Left cardiac atrium (tissue), 4 donors: Measurements from ENCODE around the gene BMF. TPM values are rescaled to one million over a fixed set of nuclear protein-coding genes. Genes with fewer than 3 reads are reported as not detected.
"Not testable (repeated sequence)": the region's sequence is repeated elsewhere in the genome, so short reads cannot be mapped to it uniquely, and the experiment has no call there.

Source experiments
- ATAC-seq, 2 donors: fragments of 200-7000 bp; cut with Tn5 transposase; one replicate each; pipeline ENCODE4 v1.9.1; 2020; ENCODE audit warnings: mild to moderate bottlenecking in 2 of 2, moderate library complexity in 2 of 2
- DNase-seq: peaks from one replicate; pipeline ENCODE4 v3.0.0-alpha.2; 2020
- intact Hi-C, 2 donors: fragments of 100-400 bp; cut with DNase I; formaldehyde crosslinking; loops; one replicate each; pipeline versions ENCODE4 v1.14.1 to v1.15.1; 2022 to 2023
- total RNA-seq, 2 donors: library from RNA; stranded (reverse); fragmentation: NEBNext Ultra II Directional; extraction: Animal tissue kit (Norgen Biotek cat#: 25700); gene quantifications; one replicate each; pipeline ENCODE4 v1.2.1, GENCODE V29; 2021
- donor health status: DM: no; HTN: yes; CAD: no.
- donor health status: DM: no; HTN: yes; CAD: no; lungs with severe emphysema.
- donor health status: DM: yes; HTN: yes; CAD: no.
- donor health status: Dilated cardiomyopathy.

The BMF gene
- total RNA-seq, 2 donors from 2014 or later: 1.9 to 5.0 TPM

- intact Hi-C loops: no loop called here
- DNase-seq: no peak
- no peak for ATAC-seq
Observed at GRCh38 chr15:40130799-40131502, 22.3 kb upstream of the BMF start.

DNA sequence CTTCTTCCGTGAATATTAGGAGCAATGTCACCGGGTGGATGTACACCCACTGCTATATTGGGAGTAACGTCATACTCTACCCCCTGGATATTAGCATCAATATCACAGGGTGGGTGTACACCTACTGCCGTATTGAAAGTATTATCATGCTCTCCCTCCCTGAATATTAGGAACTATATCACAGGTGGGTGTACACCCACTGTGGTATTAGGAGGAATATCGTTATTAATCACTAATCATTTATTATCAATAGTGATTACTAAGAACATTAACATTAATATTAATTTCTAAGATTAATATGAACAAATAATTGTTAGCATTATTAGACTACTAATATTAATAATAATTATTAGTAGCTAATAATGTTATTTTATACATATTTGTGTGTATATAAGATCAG, 21.4 kb upstream of the BMF start:
- DNase-seq (no peak), ATAC-seq (no peak)
- intact Hi-C loops: no loop called here

DNA sequence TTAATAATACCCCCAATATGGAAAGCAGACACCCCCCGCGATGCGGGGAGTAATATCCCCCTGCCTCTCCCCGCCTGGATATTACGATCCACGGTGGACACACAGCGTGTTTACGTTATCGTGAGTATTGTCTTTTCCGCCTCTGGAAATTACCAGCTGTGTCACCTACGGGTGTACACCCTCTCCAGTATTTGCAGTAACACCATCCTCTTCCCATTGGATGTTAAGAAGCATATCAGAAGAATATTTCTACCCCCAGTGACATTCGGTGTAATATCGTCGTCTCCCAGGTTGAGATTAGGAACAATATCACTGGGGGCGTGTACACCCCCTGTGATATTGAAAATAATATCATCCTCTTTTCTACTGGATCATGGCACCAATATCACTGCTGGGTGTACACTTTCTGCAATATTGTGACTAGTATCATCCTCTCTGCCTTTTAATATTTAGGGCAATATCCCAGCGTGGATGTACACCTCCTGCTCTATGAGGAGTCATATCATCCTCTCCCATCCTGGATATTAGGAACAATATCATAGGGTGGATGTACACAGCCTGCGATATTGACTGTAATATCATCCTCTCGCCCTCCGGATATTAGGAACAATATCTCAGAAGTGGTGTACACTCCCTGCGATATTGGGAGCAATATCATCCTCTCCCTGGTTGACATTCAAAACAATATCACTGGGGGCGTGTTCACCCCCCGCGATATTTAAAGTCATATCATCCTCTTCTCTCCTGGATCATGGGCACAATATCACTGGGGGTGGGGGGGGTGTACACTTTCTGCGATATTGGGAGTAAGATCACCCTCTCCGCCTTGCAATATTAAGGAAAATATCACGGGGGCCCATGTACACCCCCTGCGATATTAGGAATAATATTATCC, 20.3 kb upstream of the BMF start:
- DNase-seq: no peak
- no peak for ATAC-seq
- intact Hi-C loops: loop anchor here in 1 of 2 donors (5.0 kb wide), 1 partner anchor 68 kb away; no protein-coding TSS in a partner anchor

DNA sequence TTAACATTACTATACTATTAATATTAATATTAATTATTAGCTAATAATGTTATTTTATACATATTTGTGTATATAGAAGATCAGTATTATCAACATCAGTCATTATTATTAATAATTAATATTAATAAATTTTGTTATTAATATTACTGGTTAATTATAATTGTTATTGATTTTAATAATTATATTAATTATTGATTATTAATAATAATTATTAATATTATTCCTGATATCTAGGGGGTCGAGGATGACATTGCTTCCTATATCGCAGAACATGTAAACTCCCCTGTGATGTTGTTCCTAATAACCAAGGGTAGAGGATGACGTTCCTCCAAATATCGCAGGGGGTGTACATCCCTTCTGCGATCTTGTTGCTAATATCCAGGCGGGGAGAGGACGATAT, 17.3 kb upstream of the BMF start:
- intact Hi-C loops: loop anchor here in 1 of 2 donors (5.0 kb wide), 1 partner anchor 71 kb away; no protein-coding TSS in a partner anchor
- DNase-seq (no peak), ATAC-seq (no peak)

- intact Hi-C loops: loop anchor here in 1 of 2 donors (5.0 kb wide), 1 partner anchor 72 kb away; no protein-coding TSS in a partner anchor
- DNase-seq, ATAC-seq: not testable (repeated sequence)
Observed at GRCh38 chr15:40124807-40125285, 16.2 kb upstream of the BMF start.

- ATAC-seq, intact Hi-C loops, DNase-seq: not testable (repeated sequence)
Observed at GRCh38 chr15:40124333-40124732, 15.7 kb upstream of the BMF start.

DNA sequence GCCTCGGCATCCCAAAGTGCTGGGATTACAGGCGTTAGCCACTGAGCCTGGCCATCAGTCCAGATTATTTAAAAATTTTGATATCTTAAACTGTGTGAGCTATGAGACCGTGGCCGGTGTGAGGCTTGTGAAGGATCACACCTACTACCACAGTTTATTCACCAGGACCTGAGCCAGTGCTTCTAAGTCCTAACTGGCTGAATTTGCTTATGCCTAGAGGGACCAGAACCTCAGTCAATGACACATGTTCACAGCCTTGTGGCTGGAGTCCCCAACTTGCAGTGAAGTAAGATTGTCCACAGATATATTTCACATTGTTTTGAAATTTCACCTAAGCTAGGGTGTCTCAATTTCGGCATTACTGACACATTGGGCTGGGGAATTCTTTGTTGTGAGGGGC, 15.2 kb upstream of the BMF start:
- intact Hi-C loops, DNase-seq, ATAC-seq: not testable (repeated sequence)

GRCh38 chr15:40122989-40123388, 14.3 kb upstream of the BMF start:
- DNase-seq, intact Hi-C loops, ATAC-seq: not testable (repeated sequence)

DNA sequence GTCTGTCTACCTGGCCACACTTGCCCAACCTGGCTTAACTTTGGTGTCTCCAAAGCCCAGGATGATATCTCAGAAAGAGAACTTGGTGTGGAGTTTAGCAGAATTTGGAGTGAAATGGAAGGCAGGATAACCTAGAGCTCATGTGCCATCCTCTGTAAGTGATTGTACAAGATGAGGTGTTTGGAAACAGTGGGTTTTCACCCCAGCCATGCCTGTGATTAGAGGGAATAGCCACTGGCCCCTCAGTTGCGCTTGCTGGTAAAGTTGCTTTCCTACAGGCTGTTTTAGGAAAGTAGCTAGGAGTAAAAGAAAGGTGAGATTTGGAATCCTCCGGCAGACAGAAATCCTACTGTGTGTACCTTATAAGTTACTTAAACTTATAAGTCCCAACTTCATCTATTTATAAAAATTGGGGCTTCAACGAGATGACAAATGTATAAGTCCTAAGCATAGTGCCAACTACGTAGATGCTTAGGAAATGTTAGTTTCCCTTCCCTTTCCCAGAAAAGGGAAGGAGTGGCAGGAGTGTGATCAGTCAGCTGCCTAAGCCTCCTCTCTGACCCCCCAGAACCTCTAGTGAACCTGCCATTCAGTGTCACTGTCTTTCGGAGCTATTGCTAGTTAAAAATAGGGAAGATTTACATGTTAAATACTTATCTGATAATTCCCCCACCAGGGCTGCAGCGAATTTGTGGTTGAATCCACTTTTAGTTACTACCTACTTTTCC, 13.4 kb upstream of the BMF start:
- DNase-seq (no peak), ATAC-seq (peak in 1 of 2 donors; percentile 68)
- intact Hi-C loops: no loop called here

DNA sequence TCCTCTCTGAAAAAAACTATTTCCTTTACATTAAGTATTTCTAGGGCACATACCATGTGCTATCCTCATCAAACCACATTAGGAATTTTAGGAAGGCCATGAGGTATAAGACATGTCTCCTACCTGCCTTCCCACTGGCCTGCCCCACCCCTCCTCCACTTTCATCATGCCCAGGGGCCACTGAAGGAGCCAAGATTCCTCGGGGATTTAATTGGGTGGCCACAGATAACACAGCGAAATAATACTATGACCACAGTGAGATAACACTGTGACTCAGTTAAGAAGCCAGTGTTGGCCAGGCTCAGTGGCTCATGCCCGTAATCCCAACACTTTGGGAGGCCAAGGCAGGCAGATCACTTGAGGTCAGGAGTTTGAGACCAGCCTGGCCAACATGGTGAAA, 9.8 kb upstream of the BMF start:
- intact Hi-C loops: loop anchor here in 1 of 2 donors (10.0 kb wide), 1 partner anchor 146 kb away; no protein-coding TSS in a partner anchor
- no peak for DNase-seq
- no peak for ATAC-seq

- intact Hi-C loops: loop anchor here in 1 of 2 donors (10.0 kb wide), 1 partner anchor 149 kb away; no protein-coding TSS in a partner anchor
- ATAC-seq (peak; percentile 34 to 54), DNase-seq (no peak)
Observed at GRCh38 chr15:40115670-40116093, 7.0 kb upstream of the BMF start.

- DNase-seq, ATAC-seq: not testable (repeated sequence)
- intact Hi-C loops: loop anchor here in 1 of 2 donors (10.0 kb wide), 1 partner anchor 150 kb away; no protein-coding TSS in a partner anchor
Observed at GRCh38 chr15:40115106-40115505, 6.4 kb upstream of the BMF start.

DNA sequence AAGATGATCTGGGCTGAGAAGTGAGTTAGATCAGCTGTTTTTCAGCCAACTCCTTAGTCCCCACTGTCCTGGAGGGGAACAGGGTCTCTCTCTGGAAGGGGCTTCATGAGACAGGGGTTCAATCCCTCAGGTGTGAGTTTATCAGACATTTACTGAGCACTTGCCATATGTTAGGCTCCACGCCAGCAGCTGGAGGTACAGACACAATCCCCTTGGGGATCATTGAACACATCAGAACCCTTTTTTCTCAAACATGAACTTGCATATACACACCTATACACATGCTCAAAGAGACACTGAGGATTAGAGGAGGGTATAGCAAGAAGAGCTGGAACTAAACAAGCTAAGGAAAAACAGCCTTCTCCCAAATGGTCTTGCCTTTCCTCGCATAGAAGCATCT, 5.5 kb upstream of the BMF start:
- DNase-seq (no peak), ATAC-seq (no peak)
- intact Hi-C loops: loop anchor here in 1 of 2 donors (10.0 kb wide), 1 partner anchor 151 kb away; no protein-coding TSS in a partner anchor

- intact Hi-C loops: loop anchor here in 1 of 2 donors (10.0 kb wide), 1 partner anchor 152 kb away; no protein-coding TSS in a partner anchor
- ATAC-seq: no peak
- no peak for DNase-seq
Observed at GRCh38 chr15:40112789-40113188, 4.1 kb upstream of the BMF start.

DNA sequence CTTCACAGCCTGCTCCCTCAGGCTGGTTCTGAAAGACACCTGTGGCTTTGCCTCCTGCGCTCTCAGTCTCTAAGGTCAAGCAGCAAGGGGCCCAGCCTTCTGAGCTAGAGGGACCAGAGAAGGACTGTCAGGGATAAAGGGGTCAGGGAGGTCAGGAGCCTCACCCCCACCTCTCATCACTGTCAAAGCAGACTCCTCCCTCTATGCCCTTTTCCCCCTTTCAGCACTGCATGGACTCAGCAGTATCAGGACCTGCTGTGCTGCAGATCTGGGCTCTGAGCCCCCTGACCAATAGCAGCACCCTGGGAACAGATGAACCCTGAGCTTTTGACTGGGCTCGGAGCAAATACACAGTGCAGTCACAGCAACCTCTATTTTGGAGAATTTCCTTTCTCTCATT, 3.2 kb upstream of the BMF start:
- ATAC-seq: no peak
- intact Hi-C loops: loop anchor here in 1 of 2 donors (10.0 kb wide), 1 partner anchor 153 kb away; no protein-coding TSS in a partner anchor
- DNase-seq: no peak

- ATAC-seq (no peak), DNase-seq (no peak)
- intact Hi-C loops: loop anchor here in 1 of 2 donors (10.0 kb wide), 1 partner anchor 154 kb away; no protein-coding TSS in a partner anchor
Observed at GRCh38 chr15:40110866-40111550, 2.3 kb upstream of the BMF start.

DNA sequence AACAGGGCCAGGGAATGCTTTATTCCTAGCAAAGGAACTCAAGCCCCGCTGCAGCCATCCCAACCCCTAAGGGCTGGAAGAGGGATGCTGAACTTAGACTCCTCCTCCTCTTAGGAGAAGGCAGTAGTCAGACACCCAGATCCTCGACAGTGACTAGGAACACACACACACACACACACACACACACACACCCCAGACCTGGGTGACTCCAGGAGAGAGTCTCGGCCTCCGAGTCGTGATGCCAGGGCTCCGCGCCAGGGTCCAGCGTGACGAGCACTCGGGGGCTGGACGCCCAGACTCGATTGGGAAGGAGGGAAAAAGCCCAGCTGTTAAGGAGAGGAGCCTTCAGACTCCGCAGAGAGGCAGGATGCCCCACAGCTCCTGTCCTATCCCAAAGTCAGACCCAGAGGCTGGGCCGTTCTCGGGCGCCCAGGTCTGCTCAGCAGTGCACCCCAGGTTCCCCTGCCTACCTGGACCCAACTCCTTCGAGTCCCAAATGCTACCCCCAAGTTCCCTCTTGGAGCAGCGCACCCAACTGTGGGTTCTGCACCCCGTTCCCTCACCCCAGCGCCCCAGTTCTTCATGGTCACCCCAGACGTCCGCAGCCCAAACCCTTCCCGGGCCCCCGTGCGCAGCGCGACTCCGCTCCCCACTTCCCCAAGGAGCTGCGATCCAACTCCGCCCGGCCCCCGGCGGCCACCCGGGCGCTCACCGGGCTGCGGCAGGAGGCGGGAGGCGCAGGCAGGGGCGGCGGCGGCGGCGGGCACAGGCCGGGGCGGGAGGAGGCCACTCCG, 421 bp downstream of the BMF start:
- intact Hi-C loops: loop anchor here (5.0 to 10.0 kb wide), 2 partner anchors 57 to 61 kb away; partner anchors contain the start of gene BUB1B (in 1 of the 2)
- DNase-seq: peak; percentile 64
- peak; percentile 7 to 29 for ATAC-seq
